ENCODE data around the gene PREX1.

Gene PREX1

DNA sequence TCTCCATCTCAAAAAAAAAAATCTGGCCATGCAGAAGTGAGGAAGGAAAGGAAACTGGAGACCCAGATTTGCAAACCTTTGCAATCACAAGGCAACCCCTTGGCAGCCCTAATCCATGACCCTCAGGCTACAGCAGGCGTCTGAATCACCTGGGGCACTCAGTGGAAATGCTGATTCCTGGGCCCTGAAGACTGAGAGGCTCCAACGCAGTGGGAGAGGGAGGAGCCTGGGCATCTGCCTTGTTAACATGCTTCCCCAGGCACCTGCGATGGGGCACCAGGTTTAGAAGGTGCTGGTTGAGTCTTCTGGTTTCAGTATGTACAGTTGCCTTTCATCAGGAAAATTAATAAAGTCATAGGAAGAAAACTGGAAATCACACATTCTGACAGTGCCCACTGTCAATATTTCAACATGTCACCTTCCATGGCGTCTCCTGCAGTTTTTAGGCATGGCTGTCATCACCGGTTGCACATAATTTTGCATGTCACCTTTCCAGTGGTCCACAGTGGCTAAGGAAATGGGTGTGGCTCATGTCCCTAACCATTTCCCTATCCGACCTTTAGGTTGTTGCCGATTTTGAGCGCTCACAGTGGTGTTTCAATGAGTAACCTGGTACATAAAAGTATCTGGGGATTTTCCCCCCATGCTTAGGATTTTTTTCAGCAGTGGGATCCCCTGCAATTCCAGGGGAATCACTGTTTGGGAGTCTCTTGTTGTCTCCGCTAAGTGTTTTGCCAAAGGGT is 56.9 kb downstream of the PREX1 start:
- H3K4me3 Mint-ChIP-seq: no peak overlapping the region
- H3K27me3 Mint-ChIP-seq (ENCODE audit: low read depth): peaks cover 2% of the 10 kb centered on the region
- DNase-seq (ENCODE audit: low spot score): no peak
- peaks cover 41% of the 10 kb centered on the region for H3K4me1 Mint-ChIP-seq (ENCODE audit: low read depth)
- H3K9me3 Mint-ChIP-seq: peaks cover 10% of the 10 kb centered on the region
- H3K27ac Mint-ChIP-seq: no peak overlapping the region
- H3K36me3 Mint-ChIP-seq (ENCODE audit: low read depth): peaks cover 26% of the 10 kb centered on the region

DNA sequence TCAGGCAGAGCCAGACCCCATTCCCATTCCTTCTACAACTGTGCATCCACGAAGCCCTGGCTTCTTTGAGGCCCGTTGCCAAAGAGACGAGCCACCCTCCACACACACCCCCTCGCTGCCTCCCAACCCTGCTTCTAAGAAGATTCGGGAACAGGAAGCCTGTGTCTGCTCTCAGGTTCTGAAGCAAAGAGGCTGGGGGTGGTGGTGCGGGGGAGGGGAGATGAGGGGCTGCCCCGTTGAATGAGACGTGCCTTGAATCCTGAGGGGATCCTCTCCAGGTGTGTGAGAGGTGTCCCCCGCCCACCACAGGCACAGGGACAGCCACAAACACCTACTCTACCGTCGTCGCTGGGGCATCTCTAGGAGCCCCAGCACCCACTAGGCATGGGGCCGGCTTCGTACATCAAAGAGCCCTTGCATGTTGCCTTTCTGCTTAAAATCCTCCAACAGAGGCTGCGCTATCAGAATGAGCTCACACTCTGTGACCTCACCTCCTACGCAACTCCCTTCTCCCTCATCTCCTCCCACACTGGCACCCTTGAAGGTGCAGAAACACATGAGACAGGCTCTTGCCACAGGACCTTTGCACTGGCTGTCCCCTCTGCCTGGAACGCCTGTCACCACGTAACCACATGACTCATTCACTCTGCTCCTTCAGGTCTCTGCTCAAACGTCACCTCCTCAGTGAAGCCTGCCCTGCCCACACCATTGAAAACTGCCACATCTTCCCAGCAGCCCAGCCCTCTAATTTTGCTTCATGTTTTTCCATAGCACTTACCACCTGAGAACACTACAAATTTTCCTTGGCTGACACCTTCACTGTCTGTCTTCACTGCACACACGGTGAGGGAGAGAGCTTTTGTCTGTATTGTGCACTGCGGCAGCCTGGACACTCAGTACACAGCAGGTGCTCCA is 58.5 kb downstream of the PREX1 start:
- H3K27me3 Mint-ChIP-seq (ENCODE audit: low read depth): peaks cover 2% of the 10 kb centered on the region
- peaks cover 6% of the 10 kb centered on the region for H3K9me3 Mint-ChIP-seq
- H3K36me3 Mint-ChIP-seq (ENCODE audit: low read depth): peaks cover 23% of the 10 kb centered on the region
- H3K4me3 Mint-ChIP-seq: peak overlapping the region; percentile 30
- peak overlapping the region; percentile 76 for H3K27ac Mint-ChIP-seq
- DNase-seq (ENCODE audit: low spot score): peak; percentile 94
- H3K4me1 Mint-ChIP-seq (ENCODE audit: low read depth): peaks cover 41% of the 10 kb centered on the region

DNA sequence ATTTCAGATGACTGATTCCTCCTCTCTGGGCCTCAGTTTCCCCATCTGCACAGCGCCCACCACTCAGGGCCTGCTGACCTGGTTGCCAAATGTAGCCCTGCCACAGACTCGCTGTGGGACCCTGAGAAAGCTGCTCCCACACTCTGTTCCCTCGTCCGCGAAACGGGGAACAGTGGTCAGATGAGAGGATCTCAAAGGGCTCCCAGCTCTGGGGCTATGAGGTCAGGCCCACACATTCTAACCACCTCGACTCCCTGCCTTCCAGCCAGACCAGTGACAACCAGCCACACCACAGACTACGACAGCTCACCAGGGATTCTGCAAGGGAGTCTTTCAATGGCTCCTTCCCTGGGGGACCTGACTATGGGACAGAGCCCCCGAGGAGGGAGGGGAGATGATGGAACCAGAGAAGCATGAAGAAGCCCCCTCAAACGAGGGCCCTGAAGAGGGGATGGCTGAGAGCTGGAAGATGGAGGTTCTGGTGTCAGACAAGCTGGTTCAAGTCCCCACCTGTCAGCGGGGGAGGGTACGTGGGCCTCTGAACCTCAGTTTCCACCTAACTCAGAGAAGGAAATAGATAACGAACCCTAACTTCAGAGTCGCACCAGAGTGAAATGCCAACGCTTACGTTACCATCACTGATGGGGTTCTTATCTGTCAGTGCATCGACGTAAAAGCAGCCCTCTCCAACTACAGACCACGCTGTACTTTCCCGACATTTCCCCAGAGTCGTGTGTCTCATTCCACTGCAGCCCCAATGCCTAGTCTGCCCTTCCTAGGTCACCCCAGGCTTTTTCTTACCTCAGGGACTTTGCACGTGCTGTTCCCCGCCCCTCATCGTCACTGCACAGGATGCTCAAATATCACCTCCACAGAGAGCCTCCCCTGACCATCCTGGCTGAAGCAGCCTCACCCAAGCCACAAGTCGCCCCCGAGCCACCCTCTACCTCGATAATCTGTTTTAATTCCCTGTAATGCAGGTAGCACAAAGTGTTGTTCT is 60.5 kb downstream of the PREX1 start:
- H3K4me1 Mint-ChIP-seq (ENCODE audit: low read depth): peaks cover 33% of the 10 kb centered on the region
- peaks cover 8% of the 10 kb centered on the region for H3K9me3 Mint-ChIP-seq
- no peaks in the 10 kb centered on the region for H3K27me3 Mint-ChIP-seq (ENCODE audit: low read depth)
- peaks cover 20% of the 10 kb centered on the region for H3K36me3 Mint-ChIP-seq (ENCODE audit: low read depth)
- H3K4me3 Mint-ChIP-seq: peak overlapping the region; percentile 50
- peak; percentile 65 for DNase-seq (ENCODE audit: low spot score)
- peak overlapping the region; percentile 74 for H3K27ac Mint-ChIP-seq

DNA sequence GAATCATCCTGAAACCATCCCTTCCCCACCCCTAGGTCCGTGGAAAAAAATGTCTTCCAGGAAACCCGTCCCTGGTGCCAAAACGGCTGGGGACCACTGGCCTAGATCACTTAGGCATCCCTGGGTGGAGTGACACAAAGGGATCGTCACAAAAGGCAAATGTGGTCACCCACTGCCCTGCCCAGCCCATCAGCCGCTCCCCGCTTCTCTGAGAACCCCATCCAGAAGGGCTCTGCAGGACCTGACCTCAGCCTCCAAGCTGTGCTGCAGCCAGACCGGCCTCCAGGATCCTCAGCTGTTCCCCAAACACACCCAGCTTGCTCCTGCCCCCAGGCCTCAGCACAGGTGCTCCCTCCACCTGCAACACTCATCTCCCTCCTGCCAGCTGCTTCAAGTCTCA is 61.6 kb downstream of the PREX1 start:
- no peak for DNase-seq (ENCODE audit: low spot score)
- H3K27ac Mint-ChIP-seq: peak overlapping the region; percentile 63
- H3K4me3 Mint-ChIP-seq: no peak overlapping the region
- H3K9me3 Mint-ChIP-seq: peaks cover 12% of the 10 kb centered on the region
- H3K27me3 Mint-ChIP-seq (ENCODE audit: low read depth): no peaks in the 10 kb centered on the region
- peaks cover 29% of the 10 kb centered on the region for H3K36me3 Mint-ChIP-seq (ENCODE audit: low read depth)
- H3K4me1 Mint-ChIP-seq (ENCODE audit: low read depth): peaks cover 43% of the 10 kb centered on the region

DNA sequence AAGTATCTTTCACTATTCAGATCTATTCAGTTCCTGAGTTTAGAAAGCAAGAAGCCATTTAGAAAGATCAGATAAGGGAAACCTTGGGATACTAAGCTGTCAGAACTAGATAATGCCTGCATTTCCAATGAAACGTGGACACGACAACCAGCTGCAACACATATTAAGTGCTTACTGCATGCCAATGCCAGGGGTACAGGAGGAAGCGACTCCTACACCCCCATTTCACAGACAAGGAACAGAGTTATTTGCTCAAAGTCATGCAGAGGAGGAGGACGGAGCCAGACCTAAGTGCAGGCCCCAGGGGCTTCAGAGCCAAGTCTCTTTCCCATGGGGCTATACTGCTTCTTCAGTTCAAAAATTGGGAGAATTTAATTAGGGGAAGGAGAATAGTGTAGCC is 62.4 kb downstream of the PREX1 start:
- Mint-ChIP-seq H3K4me1 (ENCODE audit: low read depth) (peaks cover 52% of the 10 kb centered on the region), H3K27me3 (ENCODE audit: low read depth) (no peaks in the 10 kb centered on the region), H3K4me3 (no peak overlapping the region), H3K36me3 (ENCODE audit: low read depth) (peaks cover 31% of the 10 kb centered on the region), H3K27ac (no peak overlapping the region), H3K9me3 (peaks cover 12% of the 10 kb centered on the region)
- no peak for DNase-seq (ENCODE audit: low spot score)

DNA sequence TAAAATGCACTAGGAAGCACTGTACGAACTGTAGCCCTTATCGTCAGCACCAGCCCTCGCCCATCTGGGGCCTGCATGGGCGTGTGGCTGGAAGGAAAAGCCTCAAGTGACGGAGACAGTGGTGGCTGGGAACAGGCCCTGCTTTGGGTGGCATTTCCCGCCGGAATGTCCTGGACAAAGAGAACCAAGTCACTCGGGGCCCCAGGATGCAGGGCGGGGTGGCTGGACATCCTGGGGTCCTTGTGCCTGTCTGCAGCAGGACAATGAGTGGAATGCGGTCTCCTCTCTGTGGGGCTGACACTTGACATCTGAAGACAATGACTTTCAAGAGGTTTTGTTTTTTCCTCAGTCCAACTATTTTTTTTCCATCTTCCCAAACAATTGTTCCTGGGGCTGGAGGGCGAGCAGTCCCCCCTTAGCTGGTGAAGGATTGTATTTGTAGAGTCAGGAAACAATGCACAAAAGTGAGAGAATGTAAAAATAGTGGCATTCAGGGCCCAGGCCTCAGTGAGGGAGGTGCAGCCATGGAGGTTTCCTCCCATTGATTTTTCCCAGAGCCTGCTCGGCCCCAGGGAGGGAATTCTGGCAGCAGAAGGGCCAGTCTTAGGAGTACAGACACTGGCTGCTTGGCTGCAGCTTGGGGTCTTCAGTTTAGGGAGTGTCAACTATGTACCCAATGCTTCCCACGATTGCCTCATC is 64.4 kb downstream of the PREX1 start:
- Mint-ChIP-seq H3K4me3 (no peak overlapping the region), H3K4me1 (ENCODE audit: low read depth) (peaks cover 57% of the 10 kb centered on the region), H3K36me3 (ENCODE audit: low read depth) (peaks cover 34% of the 10 kb centered on the region), H3K9me3 (peaks cover 12% of the 10 kb centered on the region), H3K27me3 (ENCODE audit: low read depth) (no peaks in the 10 kb centered on the region), H3K27ac (no peak overlapping the region)
- DNase-seq (ENCODE audit: low spot score): no peak

DNA sequence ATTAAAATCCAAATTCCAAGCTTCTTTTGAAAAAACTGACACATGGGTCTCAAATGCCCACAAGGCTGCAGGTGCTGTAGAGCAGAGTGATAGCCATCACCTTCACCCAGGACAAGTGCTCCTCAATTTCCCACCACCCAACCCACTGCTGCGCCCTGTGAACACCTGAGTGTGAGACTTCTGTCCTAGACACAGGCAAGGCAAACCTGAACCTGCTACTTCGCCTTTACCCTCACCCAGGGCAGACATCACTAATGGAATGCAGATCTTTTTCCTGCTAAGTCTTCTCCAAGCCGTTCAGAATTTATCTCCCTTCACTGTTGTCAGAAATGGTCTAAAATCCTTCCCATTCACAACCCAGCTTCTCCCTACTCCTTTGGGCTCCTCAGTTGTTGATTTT is 65.9 kb downstream of the PREX1 start:
- Mint-ChIP-seq H3K27me3 (ENCODE audit: low read depth) (no peaks in the 10 kb centered on the region), H3K4me1 (ENCODE audit: low read depth) (peaks cover 56% of the 10 kb centered on the region), H3K36me3 (ENCODE audit: low read depth) (peaks cover 38% of the 10 kb centered on the region), H3K9me3 (peaks cover 12% of the 10 kb centered on the region), H3K27ac (peak overlapping the region; percentile 96), H3K4me3 (peak overlapping the region; percentile 76)
- no peak for DNase-seq (ENCODE audit: low spot score)

DNA sequence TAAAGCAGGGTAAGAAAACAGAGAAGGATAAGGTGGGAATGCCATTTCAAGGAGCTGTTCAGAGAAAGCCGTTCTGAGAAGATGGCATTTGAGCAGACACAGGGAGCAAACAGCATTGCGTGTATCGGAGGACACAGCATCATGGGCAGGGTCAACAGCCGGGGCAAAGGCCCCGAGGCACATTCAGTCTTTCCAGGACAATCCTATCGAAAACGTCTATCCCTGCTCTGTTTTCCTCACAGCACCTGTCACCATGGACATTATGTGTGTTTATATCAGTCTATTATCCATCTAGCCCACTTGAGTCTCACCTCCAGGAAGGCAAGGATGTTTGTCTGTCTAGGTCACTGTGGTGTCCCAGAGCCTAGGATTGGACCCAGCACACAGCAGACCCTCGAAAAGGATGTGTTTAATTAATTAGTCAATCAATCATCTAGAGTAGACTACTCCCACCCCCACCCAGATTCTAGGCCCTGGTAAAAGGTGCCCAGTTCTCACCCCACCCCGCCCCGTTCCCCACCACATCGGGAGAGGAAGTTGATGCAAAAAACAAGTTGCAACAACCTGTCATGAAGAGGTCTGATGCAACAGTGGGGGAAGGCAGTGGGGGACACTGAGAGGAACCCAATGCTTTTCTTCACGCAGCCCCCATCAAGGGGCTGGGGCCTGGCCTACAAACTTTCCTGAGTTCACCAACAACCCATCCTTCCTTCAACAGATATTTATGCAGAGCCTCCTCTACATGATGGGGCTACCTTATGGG is 66.6 kb downstream of the PREX1 start:
- no peak for DNase-seq (ENCODE audit: low spot score)
- Mint-ChIP-seq H3K27me3 (ENCODE audit: low read depth) (no peaks in the 10 kb centered on the region), H3K36me3 (ENCODE audit: low read depth) (peaks cover 41% of the 10 kb centered on the region), H3K27ac (peak overlapping the region; percentile 96), H3K9me3 (peaks cover 12% of the 10 kb centered on the region), H3K4me1 (ENCODE audit: low read depth) (peaks cover 56% of the 10 kb centered on the region), H3K4me3 (peak overlapping the region; percentile 76)

DNA sequence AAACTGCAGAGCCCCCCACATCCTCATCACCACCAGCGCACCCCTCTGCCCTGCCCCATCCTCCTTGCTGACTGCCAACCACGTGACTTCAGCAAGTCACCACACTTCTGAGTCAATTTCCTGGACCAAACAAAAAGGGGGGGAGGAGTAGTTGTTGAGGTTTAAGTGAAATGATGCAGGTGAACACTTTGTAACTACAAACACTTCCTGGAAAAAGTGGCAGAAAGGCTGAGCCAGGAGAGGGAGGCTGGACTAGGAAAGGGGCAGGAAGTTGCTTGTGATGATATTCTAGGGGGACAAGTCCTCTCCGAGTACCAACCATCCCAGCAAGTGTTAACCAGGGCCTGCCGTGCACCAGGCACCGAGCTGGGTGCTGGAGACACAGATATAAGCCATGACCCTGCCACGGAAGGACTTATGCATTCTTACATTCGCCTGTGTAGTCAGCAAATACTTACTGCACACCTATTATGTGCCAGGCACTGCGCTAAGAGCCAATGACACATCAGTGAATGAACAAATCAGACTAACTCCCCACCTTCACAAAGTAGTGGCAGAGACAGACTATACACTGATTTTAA is 67.3 kb downstream of the PREX1 start:
- H3K27me3 Mint-ChIP-seq (ENCODE audit: low read depth): no peaks in the 10 kb centered on the region
- peaks cover 47% of the 10 kb centered on the region for H3K36me3 Mint-ChIP-seq (ENCODE audit: low read depth)
- H3K4me1 Mint-ChIP-seq (ENCODE audit: low read depth): peaks cover 56% of the 10 kb centered on the region
- DNase-seq (ENCODE audit: low spot score): peak; percentile 74
- peak overlapping the region; percentile 96 for H3K27ac Mint-ChIP-seq
- peak overlapping the region; percentile 76 for H3K4me3 Mint-ChIP-seq
- peaks cover 15% of the 10 kb centered on the region for H3K9me3 Mint-ChIP-seq

DNA sequence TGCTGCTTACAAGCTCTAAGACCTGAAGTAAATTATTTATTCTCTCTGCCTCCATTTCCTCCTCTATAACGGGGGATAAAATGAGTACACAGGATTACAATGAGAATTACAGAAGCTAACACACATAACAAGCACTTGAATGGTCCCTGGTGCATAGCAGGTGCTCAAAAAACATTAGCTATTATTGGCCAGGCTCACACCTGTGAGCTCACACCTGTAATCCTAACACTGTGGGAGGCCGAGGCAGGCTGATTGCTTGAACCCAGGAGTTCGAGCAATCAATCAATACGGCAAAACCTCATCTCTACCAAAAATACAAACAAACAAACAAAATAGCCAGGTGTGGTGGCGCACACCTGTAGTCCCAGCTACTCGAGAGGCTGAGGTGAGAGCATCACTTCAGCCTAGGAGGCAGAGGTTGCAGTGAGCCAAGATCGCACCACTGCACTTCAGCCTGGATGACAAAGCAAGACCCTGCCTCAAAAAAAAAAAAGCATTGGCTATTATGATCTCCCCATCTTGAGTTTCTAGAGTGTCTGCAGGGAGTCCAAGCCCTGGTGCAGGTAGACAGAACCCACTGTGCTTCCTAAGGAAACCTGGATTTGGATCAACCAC is 68.1 kb downstream of the PREX1 start:
- H3K36me3 Mint-ChIP-seq (ENCODE audit: low read depth): peaks cover 50% of the 10 kb centered on the region
- H3K4me3 Mint-ChIP-seq: peak overlapping the region; percentile 76
- peak overlapping the region; percentile 96 for H3K27ac Mint-ChIP-seq
- H3K27me3 Mint-ChIP-seq (ENCODE audit: low read depth): no peaks in the 10 kb centered on the region
- no peak for DNase-seq (ENCODE audit: low spot score)
- H3K9me3 Mint-ChIP-seq: peaks cover 15% of the 10 kb centered on the region
- H3K4me1 Mint-ChIP-seq (ENCODE audit: low read depth): peaks cover 52% of the 10 kb centered on the region

DNA sequence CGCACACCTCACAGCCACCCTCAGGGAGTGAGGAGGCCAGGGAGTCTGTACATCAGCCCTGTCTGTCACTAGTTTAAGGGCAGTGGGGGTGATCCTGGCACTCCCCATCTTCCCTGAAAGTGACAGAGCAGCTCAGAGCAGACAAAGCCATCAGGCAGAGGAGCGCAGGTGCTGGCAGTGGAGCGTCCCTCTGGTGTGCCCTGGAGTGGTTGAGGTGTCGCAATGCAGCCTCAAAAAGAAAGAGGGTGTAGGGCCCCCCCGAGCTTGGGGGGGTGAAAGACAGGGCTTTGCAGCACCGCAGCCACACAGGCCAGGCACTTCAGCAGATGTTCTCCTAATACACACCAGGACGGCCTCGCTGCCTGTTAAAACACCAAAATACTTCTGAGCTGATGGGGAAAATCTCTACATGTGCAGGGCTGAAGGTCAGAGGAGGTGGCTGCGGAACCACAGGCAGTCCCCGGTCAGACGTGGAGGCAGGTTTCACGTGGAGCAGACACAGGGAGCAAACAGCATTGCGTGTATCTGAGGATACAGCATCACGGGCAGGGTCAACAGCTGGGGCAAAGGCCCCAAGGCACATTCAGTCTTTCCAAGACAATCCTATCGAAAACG is 69.5 kb downstream of the PREX1 start:
- no peak overlapping the region for H3K4me3 Mint-ChIP-seq
- H3K27me3 Mint-ChIP-seq (ENCODE audit: low read depth): no peaks in the 10 kb centered on the region
- peaks cover 56% of the 10 kb centered on the region for H3K36me3 Mint-ChIP-seq (ENCODE audit: low read depth)
- DNase-seq (ENCODE audit: low spot score): no peak
- H3K4me1 Mint-ChIP-seq (ENCODE audit: low read depth): peaks cover 55% of the 10 kb centered on the region
- peaks cover 15% of the 10 kb centered on the region for H3K9me3 Mint-ChIP-seq
- peak overlapping the region; percentile 21 for H3K27ac Mint-ChIP-seq
